CD14-positive monocyte (primary cell): ENCODE measurements around the gene PDE11A. TPM values are rescaled to one million over a fixed set of nuclear protein-coding genes. Genes with fewer than 3 reads are reported as not detected.

Experiments
- DNase-seq, 3 donors: peaks; one replicate each; pipeline ENCODE4 v3.0.0-alpha.2; 2011 to 2022
- H2AFZ ChIP-seq: 2 replicates; pipeline ENCODE4 v1.6.0; 2012; ENCODE audit warnings: mild to moderate bottlenecking, low read depth, low read length, inconsistent platforms; ENCODE audit not compliant: insufficient read depth, poor library complexity, severe bottlenecking
- H3K27ac ChIP-seq, 2 donors: 1 replicate in 1 of 2; 2 replicates in 1 of 2; pipeline ENCODE4 v1.5.1; 2012 to 2013; ENCODE audit warnings: low read length in 2 of 2, control low read depth in 1 of 2, inconsistent platforms in 1 of 2, low read depth in 1 of 2, mild to moderate bottlenecking in 1 of 2
- H3K27me3 ChIP-seq, 2 donors: one replicate each; pipeline versions ENCODE4 v1.6.0 to v1.6.1; 2011 to 2013; ENCODE audit warnings: low read length in 2 of 2; ENCODE audit not compliant: control insufficient read depth in 2 of 2, insufficient read depth in 2 of 2
- H3K36me3 ChIP-seq, 2 donors: replicated peaks in 1 of 2; 1 replicate in 1 of 2; 2 replicates in 1 of 2; pipeline versions ENCODE4 v1.5.1 to v1.6.1; 2012 to 2013; ENCODE audit warnings: low read length in 2 of 2, control low read depth in 1 of 2, inconsistent platforms in 1 of 2, mild to moderate bottlenecking in 1 of 2; ENCODE audit not compliant: insufficient read depth in 2 of 2, control insufficient read depth in 1 of 2
- H3K4me1 ChIP-seq, 2 donors: 1 replicate in 1 of 2; 2 replicates in 1 of 2; pipeline versions ENCODE4 v1.5.1 to v1.6.1; 2012 to 2013; ENCODE audit warnings: low read length in 2 of 2, control low read depth in 1 of 2, inconsistent platforms in 1 of 2, mild to moderate bottlenecking in 1 of 2, moderate library complexity in 1 of 2; ENCODE audit not compliant: insufficient read depth in 2 of 2, control insufficient read depth in 1 of 2
- H3K4me2 ChIP-seq: replicated peaks from 2 replicates; pipeline ENCODE3; 2012; ENCODE audit warnings: low read length, moderate library complexity, mild to moderate bottlenecking; ENCODE audit not compliant: poor library complexity, severe bottlenecking; ENCODE audit errors: extremely low read depth
- H3K4me3 ChIP-seq, 3 experiments: fragments of 200-600 bp in 1 of 3; sonication (generic) in 1 of 3; replicated peaks in 1 of 3; 1 replicate in 2 of 3; 2 replicates in 1 of 3; pipeline ENCODE4 v1.5.1; 2011 to 2013; ENCODE audit warnings: low read length in 3 of 3, mild to moderate bottlenecking in 3 of 3, control low read depth in 2 of 3, low read depth in 2 of 3, inconsistent platforms in 1 of 3, moderate library complexity in 1 of 3
- H3K79me2 ChIP-seq: 2 replicates; pipeline ENCODE4 v1.6.0; 2012; ENCODE audit warnings: mild to moderate bottlenecking, control low read depth, inconsistent platforms, low read length, moderate library complexity; ENCODE audit not compliant: insufficient read depth
- H3K9ac ChIP-seq: 2 replicates; pipeline ENCODE4 v1.6.0; 2017; ENCODE audit warnings: low read length, mild to moderate bottlenecking; ENCODE audit not compliant: insufficient read depth, poor library complexity, severe bottlenecking
- H3K9me3 ChIP-seq, 2 donors: replicated peaks in 1 of 2; 1 replicate in 1 of 2; 2 replicates in 1 of 2; pipeline versions ENCODE4 v1.5.1 to v1.6.1; 2012 to 2013; ENCODE audit warnings: low read length in 2 of 2, control low read depth in 1 of 2; ENCODE audit not compliant: control insufficient read depth in 1 of 2, insufficient read depth in 1 of 2
- H4K20me1 ChIP-seq: 2 replicates; pipeline ENCODE4 v1.6.0; 2012; ENCODE audit warnings: mild to moderate bottlenecking, low read length, control low read depth, moderate library complexity; ENCODE audit not compliant: insufficient read depth
- H3K27ac Mint-ChIP-seq, 7 donors: one replicate each; pipeline ENCODE4 v1.8.0; 2020; ENCODE audit warnings: mild to moderate bottlenecking in 7 of 7, mixed read lengths in 7 of 7, moderate library complexity in 6 of 7, inconsistent platforms in 2 of 7
- H3K27me3 Mint-ChIP-seq, 3 donors: one replicate each; pipeline ENCODE4 v1.8.0; 2021 to 2022; ENCODE audit warnings: low read depth in 3 of 3, mild to moderate bottlenecking in 3 of 3, mixed read lengths in 3 of 3, moderate library complexity in 3 of 3, inconsistent platforms in 1 of 3
- H3K36me3 Mint-ChIP-seq, 2 donors: one replicate each; pipeline ENCODE4 v1.8.0; 2020; ENCODE audit warnings: mixed read lengths in 2 of 2, inconsistent platforms in 1 of 2, mild to moderate bottlenecking in 1 of 2
- H3K4me1 Mint-ChIP-seq: one replicate; pipeline ENCODE4 v1.8.0; 2020; ENCODE audit warnings: mild to moderate bottlenecking, mixed read lengths
- H3K4me3 Mint-ChIP-seq, 2 donors: one replicate each; pipeline ENCODE4 v1.8.0; 2020; ENCODE audit warnings: mild to moderate bottlenecking in 2 of 2, mixed read lengths in 2 of 2, moderate library complexity in 1 of 2
- H3K9me3 Mint-ChIP-seq, 7 donors: one replicate each; pipeline ENCODE4 v1.8.0; 2020 to 2022; ENCODE audit warnings: mixed read lengths in 7 of 7, mild to moderate bottlenecking in 6 of 7, moderate library complexity in 6 of 7, inconsistent platforms in 2 of 7
- WGBS: methylation state at CpG from one replicate; pipeline ENCODE4 v1.1.5; 2013; ENCODE audit warnings: missing lambda C conversion rate; ENCODE audit not compliant: insufficient coverage; 5-methylcytosine and 5-hydroxymethylcytosine counted together
- intact Hi-C, 2 donors: fragments of 100-400 bp; cut with micrococcal nuclease; formaldehyde crosslinking; loops; one replicate each; pipeline versions ENCODE4 v1.15.0 to v1.15.1; 2023
- polyA plus RNA-seq, 3 donors: library from polyadenylated mRNA; depleted of rRNA in 1 of 3; unstranded in 2 of 3; stranded (reverse) in 1 of 3; fragments of 300-500 nt in 2 of 3; fragments of >200 nt in 1 of 3; fragmentation: Illumina TruSeq in 2 of 3; gene quantifications; 1 replicate in 2 of 3; 2 replicates in 1 of 3; pipeline ENCODE4 v1.2.3, GENCODE V29; 2012 to 2021
- TF ChIP-seq, protein P1 (sequence below): fragments of 200-600 bp; IDR thresholded peaks from one replicate; pipeline ENCODE4 v1.8.0; 2022; ENCODE audit warnings: antibody characterized with exemption, mild to moderate bottlenecking

Gene PDE11A
- polyA plus RNA-seq, 3 donors = not detected

DNA sequence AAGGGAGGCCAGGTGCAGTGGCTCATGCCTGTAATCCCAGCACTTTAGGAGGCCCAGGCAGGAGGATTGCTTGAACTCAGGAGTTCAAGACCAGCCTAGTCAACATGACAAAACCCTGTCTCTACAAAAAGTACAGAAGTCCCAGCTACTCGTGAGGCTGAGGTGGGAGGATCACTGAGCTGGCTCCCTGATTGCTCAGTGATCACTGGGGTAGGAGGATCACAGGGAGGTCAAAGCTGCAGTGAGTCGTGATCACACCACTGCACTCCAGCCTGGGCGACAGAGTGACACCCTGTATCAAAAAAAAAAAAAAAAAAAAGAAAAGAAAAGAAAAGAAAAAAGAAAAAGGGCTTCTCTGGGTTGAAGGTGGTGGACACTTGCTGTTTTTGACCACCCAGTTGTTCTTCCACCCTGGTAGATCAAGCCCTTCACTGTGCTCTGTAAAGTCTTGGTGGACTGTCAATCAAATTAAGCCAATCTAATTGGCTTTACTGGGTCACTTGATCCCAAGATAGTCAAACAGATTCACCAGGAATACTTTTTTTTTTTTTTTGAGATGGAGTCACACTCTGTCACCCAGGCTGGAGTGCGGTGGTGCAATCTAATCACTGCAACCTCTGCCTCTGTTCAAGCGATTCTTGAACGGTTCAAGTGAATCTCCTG lies 488.4 kb downstream of the PDE11A start:
- Histone ChIP-seq H3K4me2 (no peak overlapping the region), H3K9ac (no peak overlapping the region), H3K4me3 (no peak overlapping the region), H4K20me1 (no peaks in the 10 kb centered on the region), H3K27ac (no peak overlapping the region), H3K27me3 (no peaks in the 10 kb centered on the region), H3K79me2 (no peaks in the 10 kb centered on the region), H2AFZ (no peak overlapping the region), H3K36me3 (no peaks in the 10 kb centered on the region), H3K4me1 (no peaks in the 10 kb centered on the region), H3K9me3 (no peaks in the 10 kb centered on the region)
- no peak overlapping the region for H3K4me3 Mint-ChIP-seq
- intact Hi-C loops = no loop called here
- 100% methylated on average over 3 of the region's 6 CpGs for WGBS
- H3K9me3 Mint-ChIP-seq = no peaks in the 10 kb centered on the region
- TF ChIP-seq, protein P1, sequence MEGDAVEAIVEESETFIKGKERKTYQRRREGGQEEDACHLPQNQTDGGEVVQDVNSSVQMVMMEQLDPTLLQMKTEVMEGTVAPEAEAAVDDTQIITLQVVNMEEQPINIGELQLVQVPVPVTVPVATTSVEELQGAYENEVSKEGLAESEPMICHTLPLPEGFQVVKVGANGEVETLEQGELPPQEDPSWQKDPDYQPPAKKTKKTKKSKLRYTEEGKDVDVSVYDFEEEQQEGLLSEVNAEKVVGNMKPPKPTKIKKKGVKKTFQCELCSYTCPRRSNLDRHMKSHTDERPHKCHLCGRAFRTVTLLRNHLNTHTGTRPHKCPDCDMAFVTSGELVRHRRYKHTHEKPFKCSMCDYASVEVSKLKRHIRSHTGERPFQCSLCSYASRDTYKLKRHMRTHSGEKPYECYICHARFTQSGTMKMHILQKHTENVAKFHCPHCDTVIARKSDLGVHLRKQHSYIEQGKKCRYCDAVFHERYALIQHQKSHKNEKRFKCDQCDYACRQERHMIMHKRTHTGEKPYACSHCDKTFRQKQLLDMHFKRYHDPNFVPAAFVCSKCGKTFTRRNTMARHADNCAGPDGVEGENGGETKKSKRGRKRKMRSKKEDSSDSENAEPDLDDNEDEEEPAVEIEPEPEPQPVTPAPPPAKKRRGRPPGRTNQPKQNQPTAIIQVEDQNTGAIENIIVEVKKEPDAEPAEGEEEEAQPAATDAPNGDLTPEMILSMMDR = no peak
- no peak for DNase-seq
- H3K4me1 Mint-ChIP-seq = no peaks in the 10 kb centered on the region
- H3K36me3 Mint-ChIP-seq = no peaks in the 10 kb centered on the region
- H3K27ac Mint-ChIP-seq = no peak overlapping the region
- H3K27me3 Mint-ChIP-seq = peaks cover 0 to 9% (median 1%) of the 10 kb centered on the region in 3 donors

DNA sequence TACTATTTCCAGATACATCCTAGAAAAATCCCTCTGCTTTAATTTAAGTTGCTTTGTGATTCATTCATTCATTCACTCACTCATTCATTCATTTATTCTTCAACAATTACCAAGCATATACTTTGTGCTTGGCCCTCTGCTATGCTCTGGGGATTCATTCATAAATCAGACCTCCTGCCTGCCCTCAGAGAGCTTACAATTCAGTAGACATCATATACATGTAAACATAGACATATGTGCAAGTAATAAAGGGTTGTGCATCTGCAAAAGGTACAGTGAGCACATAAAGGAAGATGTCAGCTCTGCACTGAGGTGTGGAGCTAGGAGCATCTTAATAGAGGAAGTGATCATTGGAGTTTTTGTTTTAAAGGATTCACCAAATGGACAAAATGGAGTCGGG lies 490.6 kb downstream of the PDE11A start:
- Histone ChIP-seq H3K4me2 (no peak overlapping the region), H3K4me3 (no peak overlapping the region), H3K79me2 (no peaks in the 10 kb centered on the region), H3K9me3 (no peaks in the 10 kb centered on the region), H3K36me3 (no peaks in the 10 kb centered on the region), H3K27ac (no peak overlapping the region), H2AFZ (no peak overlapping the region), H4K20me1 (no peaks in the 10 kb centered on the region), H3K27me3 (no peaks in the 10 kb centered on the region), H3K9ac (no peak overlapping the region), H3K4me1 (no peaks in the 10 kb centered on the region)
- H3K27ac Mint-ChIP-seq = no peak overlapping the region
- no CpG with 5 or more reads among the region's 1 CpG for WGBS
- H3K4me1 Mint-ChIP-seq = no peaks in the 10 kb centered on the region
- intact Hi-C loops = no loop called here
- peaks cover 0 to 7% (median 1%) of the 10 kb centered on the region in 3 donors for H3K27me3 Mint-ChIP-seq
- no peak for DNase-seq
- no peak overlapping the region for H3K4me3 Mint-ChIP-seq
- H3K9me3 Mint-ChIP-seq = peaks cover 0 to 2% (median 0%) of the 10 kb centered on the region in 7 donors
- TF ChIP-seq, protein P1 = no peak
- no peaks in the 10 kb centered on the region for H3K36me3 Mint-ChIP-seq
